Measurements from ENCODE around the gene RALGAPA2. TPM values are rescaled to one million over a fixed set of nuclear protein-coding genes. Genes with fewer than 3 reads are reported as not detected.

RALGAPA2 gene
- total and polyA plus RNA-seq, 2 of the 13 experiments (the other 11 are each of a cell fraction or from before 2014, with no cell fraction given): 13.8 to 17.7 TPM

GRCh38 chr20:20713244-20713765 is 861 bp upstream of the RALGAPA2 start (continued):
- TF ChIP-seq, protein P1, sequence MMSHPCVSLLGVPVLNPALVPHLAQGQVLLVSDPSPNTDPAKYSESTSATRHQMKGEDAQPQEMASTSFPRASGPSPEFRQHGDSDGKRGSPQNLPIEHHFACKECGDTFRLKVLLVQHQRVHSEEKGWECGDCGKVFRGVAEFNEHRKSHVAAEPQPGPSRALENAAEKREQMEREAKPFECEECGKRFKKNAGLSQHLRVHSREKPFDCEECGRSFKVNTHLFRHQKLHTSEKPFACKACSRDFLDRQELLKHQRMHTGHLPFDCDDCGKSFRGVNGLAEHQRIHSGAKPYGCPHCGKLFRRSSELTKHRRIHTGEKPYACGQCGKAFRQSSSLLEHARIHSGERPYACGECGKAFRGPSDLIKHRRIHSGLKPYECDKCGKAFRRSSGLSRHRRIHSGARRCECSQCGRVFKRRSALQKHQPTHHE (CRISPR knock-in tag; IDR thresholded peaks at IDR 0.05; ENCODE audit: borderline replicate concordance): no peak
- no peak for TF ChIP-seq ZNF317 (CRISPR knock-in tag; IDR thresholded peaks at IDR 0.05)
- TF ChIP-seq DR1 (CRISPR knock-in tag; IDR thresholded peaks at IDR 0.05): no peak
- TF ChIP-seq ARID2 (CRISPR knock-in tag; IDR thresholded peaks at IDR 0.05; ENCODE audit: borderline replicate concordance): no peak
- no peak for TF ChIP-seq GATA4 (IDR thresholded peaks at IDR 0.05; ENCODE audit: borderline replicate concordance, low read depth)
- TF ChIP-seq ZFP1 (CRISPR knock-in tag; IDR thresholded peaks at IDR 0.05): no peak
- no peak for TF ChIP-seq ZNF234 (CRISPR knock-in tag; conservative IDR thresholded peaks at IDR 0.05)
- TF ChIP-seq ETV5 (CRISPR knock-in tag; IDR thresholded peaks at IDR 0.05; ENCODE audit: borderline replicate concordance): no peak
- TF ChIP-seq ZSCAN21 (CRISPR knock-in tag; IDR thresholded peaks at IDR 0.05; ENCODE audit: borderline replicate concordance): no peak
- no peak for TF ChIP-seq ZNF720 (CRISPR knock-in tag; IDR thresholded peaks at IDR 0.05)
- no peak for TF ChIP-seq ZNF749 (CRISPR knock-in tag; IDR thresholded peaks at IDR 0.05; ENCODE audit: borderline replicate concordance)
- 0 out of 2 replicates have a peak, but pooled peaks have one; percentile 63 for TF ChIP-seq ZNF501 (CRISPR knock-in tag; IDR thresholded peaks at IDR 0.05)
- TF ChIP-seq, protein P2, sequence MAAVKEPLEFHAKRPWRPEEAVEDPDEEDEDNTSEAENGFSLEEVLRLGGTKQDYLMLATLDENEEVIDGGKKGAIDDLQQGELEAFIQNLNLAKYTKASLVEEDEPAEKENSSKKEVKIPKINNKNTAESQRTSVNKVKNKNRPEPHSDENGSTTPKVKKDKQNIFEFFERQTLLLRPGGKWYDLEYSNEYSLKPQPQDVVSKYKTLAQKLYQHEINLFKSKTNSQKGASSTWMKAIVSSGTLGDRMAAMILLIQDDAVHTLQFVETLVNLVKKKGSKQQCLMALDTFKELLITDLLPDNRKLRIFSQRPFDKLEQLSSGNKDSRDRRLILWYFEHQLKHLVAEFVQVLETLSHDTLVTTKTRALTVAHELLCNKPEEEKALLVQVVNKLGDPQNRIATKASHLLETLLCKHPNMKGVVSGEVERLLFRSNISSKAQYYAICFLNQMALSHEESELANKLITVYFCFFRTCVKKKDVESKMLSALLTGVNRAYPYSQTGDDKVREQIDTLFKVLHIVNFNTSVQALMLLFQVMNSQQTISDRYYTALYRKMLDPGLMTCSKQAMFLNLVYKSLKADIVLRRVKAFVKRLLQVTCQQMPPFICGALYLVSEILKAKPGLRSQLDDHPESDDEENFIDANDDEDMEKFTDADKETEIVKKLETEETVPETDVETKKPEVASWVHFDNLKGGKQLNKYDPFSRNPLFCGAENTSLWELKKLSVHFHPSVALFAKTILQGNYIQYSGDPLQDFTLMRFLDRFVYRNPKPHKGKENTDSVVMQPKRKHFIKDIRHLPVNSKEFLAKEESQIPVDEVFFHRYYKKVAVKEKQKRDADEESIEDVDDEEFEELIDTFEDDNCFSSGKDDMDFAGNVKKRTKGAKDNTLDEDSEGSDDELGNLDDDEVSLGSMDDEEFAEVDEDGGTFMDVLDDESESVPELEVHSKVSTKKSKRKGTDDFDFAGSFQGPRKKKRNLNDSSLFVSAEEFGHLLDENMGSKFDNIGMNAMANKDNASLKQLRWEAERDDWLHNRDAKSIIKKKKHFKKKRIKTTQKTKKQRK (IDR thresholded peaks at IDR 0.05; ENCODE audit: low read length): no peak
- peak; percentile 5; the same call in 1 of the 2 replicates for TF ChIP-seq ZNF607 (CRISPR knock-in tag; IDR thresholded peaks at IDR 0.05; ENCODE audit: borderline replicate concordance)
- TF ChIP-seq ZNF839 (CRISPR knock-in tag; IDR thresholded peaks at IDR 0.05; ENCODE audit: borderline replicate concordance): no peak
- TF ChIP-seq HOXA7 (CRISPR knock-in tag; IDR thresholded peaks at IDR 0.05): no peak
- no peak for TF ChIP-seq PAWR (CRISPR knock-in tag; IDR thresholded peaks at IDR 0.05; ENCODE audit: borderline replicate concordance)
- no peak for TF ChIP-seq ZNF160 (CRISPR knock-in tag; IDR thresholded peaks at IDR 0.05)
- no peak for TF ChIP-seq GLMP (CRISPR knock-in tag; IDR thresholded peaks at IDR 0.05; ENCODE audit: borderline replicate concordance)
- peak; percentile 88 for TF ChIP-seq CHCHD3 (CRISPR knock-in tag; IDR thresholded peaks at IDR 0.05)
- no peak for TF ChIP-seq ZNF775 (CRISPR knock-in tag; IDR thresholded peaks at IDR 0.05; ENCODE audit: borderline replicate concordance)
- no peak for TF ChIP-seq REXO4 (CRISPR knock-in tag; IDR thresholded peaks at IDR 0.05; ENCODE audit: borderline replicate concordance)
- TF ChIP-seq THYN1 (CRISPR knock-in tag; IDR thresholded peaks at IDR 0.05; ENCODE audit: borderline replicate concordance, low read depth): no peak
- TF ChIP-seq BRD4 (CRISPR knock-in tag; IDR thresholded peaks at IDR 0.05): peak; percentile 26; the same call in 1 of the 2 replicates
- TF ChIP-seq ELF4 (CRISPR knock-in tag; IDR thresholded peaks at IDR 0.05; ENCODE audit: borderline replicate concordance): no peak
- no peak; the same call in 1 of the 2 replicates for TF ChIP-seq PITX1 (CRISPR knock-in tag; IDR thresholded peaks at IDR 0.05)
- TF ChIP-seq ERF (CRISPR knock-in tag; IDR thresholded peaks at IDR 0.05): no peak

All from HepG2 (cell line).